ENCODE data around the gene KRTAP22-2.

- TF ChIP-seq CTCF (conservative IDR thresholded peaks at IDR 0.05; ENCODE audit: low read length) (no peak), EZH2phosphoT487 (IDR thresholded peaks at IDR 0.05; ENCODE audit: borderline replicate concordance, low read depth, low read length) (no peak)
These were observed 10.1 kb downstream of the KRTAP22-2 start for GRCh38 chr21:30580132-30580531.

Measured in OCI-LY7 (cell line).